ENCODE data around the gene FOXA3. TPM values are rescaled to one million over a fixed set of nuclear protein-coding genes. Genes with fewer than 3 reads are reported as not detected.

The FOXA3 gene
- total RNA-seq, 2 donors from 2014 or later, result 0.19 TPM; not detected in 1

GRCh38 chr19:45900738-45901431 lies 36.8 kb downstream of the FOXA3 start:
- Mint-ChIP-seq H3K27ac (no peak overlapping the region), H3K4me1 (ENCODE audit: low read depth in 2 of 2) (peaks cover 16 to 21% of the 10 kb centered on the region in 2 donors), H3K27me3 (no peaks in the 10 kb centered on the region), H3K4me3 (peak overlapping the region; percentile 34), H3K36me3 (peaks cover 10% of the 10 kb centered on the region), H3K9me3 (no peaks in the 10 kb centered on the region)
- DNase-seq (ENCODE audit: low spot score) (no peak), ATAC-seq (no peak)

- H3K27ac Mint-ChIP-seq, result peak overlapping the region; percentile 79 to 93
- H3K4me1 Mint-ChIP-seq (ENCODE audit: low read depth in 2 of 2), result peaks cover 16 to 21% of the 10 kb centered on the region in 2 donors
- H3K27me3 Mint-ChIP-seq, result no peaks in the 10 kb centered on the region
- peaks cover 10% of the 10 kb centered on the region for H3K36me3 Mint-ChIP-seq
- DNase-seq (ENCODE audit: low spot score), result peak; percentile 75
- peak in 1 of 2 donors; percentile 12 for ATAC-seq
- no peaks in the 10 kb centered on the region for H3K9me3 Mint-ChIP-seq
- H3K4me3 Mint-ChIP-seq, result peak overlapping the region; percentile 97
Observed at GRCh38 chr19:45901432-45901911, 37.3 kb downstream of the FOXA3 start.

- Mint-ChIP-seq H3K27me3 (no peaks in the 10 kb centered on the region), H3K4me3 (peak within 1 kb of the TSS; percentile 97), H3K4me1 (ENCODE audit: low read depth in 2 of 2) (peaks cover 16 to 21% of the 10 kb centered on the region in 2 donors), H3K27ac (peak within 1 kb of the TSS; percentile 79 to 93), H3K9me3 (no peaks in the 10 kb centered on the region), H3K36me3 (peaks cover 10% of the 10 kb centered on the region)
- DNase-seq (ENCODE audit: low spot score) (no peak), ATAC-seq (no peak)
Observed at GRCh38 chr19:45901912-45902650, 38.0 kb downstream of the FOXA3 start, which contains the start of gene MYPOP. TSS of gene MYPOP (minus strand) at chr19:45902613. CDS start at chr19:45901773, 840 bp downstream.

GRCh38 chr19:45902651-45903625 lies 38.8 kb downstream of the FOXA3 start:
- peaks cover 16 to 21% of the 10 kb centered on the region in 2 donors for H3K4me1 Mint-ChIP-seq (ENCODE audit: low read depth in 2 of 2)
- H3K36me3 Mint-ChIP-seq, result peaks cover 10% of the 10 kb centered on the region
- ATAC-seq, result peak; percentile 92 to 94
- H3K27ac Mint-ChIP-seq, result peak overlapping the region; percentile 79 to 93
- H3K9me3 Mint-ChIP-seq, result no peaks in the 10 kb centered on the region
- H3K4me3 Mint-ChIP-seq, result peak overlapping the region; percentile 97
- H3K27me3 Mint-ChIP-seq, result no peaks in the 10 kb centered on the region
- peak; percentile 99 for DNase-seq (ENCODE audit: low spot score)

GRCh38 chr19:45905011-45905410 lies 40.9 kb downstream of the FOXA3 start:
- Mint-ChIP-seq H3K9me3 (no peaks in the 10 kb centered on the region), H3K4me1 (ENCODE audit: low read depth in 2 of 2) (peaks cover 14 to 21% of the 10 kb centered on the region in 2 donors), H3K27me3 (peaks cover 4 to 6% of the 10 kb centered on the region in 2 donors), H3K4me3 (no peak overlapping the region), H3K27ac (no peak overlapping the region), H3K36me3 (peaks cover 4% of the 10 kb centered on the region)
- no peak for ATAC-seq
- no peak for DNase-seq (ENCODE audit: low spot score)

GRCh38 chr19:45906221-45906620 lies 42.1 kb downstream of the FOXA3 start:
- ATAC-seq (no peak), DNase-seq (ENCODE audit: low spot score) (no peak)
- Mint-ChIP-seq H3K4me3 (no peak overlapping the region), H3K27me3 (peaks cover 4 to 9% of the 10 kb centered on the region in 2 donors), H3K36me3 (no peaks in the 10 kb centered on the region), H3K27ac (no peak overlapping the region), H3K9me3 (no peaks in the 10 kb centered on the region), H3K4me1 (ENCODE audit: low read depth in 2 of 2) (peaks cover 8 to 12% of the 10 kb centered on the region in 2 donors)

GRCh38 chr19:45908956-45909355 lies 44.8 kb downstream of the FOXA3 start:
- peaks cover 16 to 20% of the 10 kb centered on the region in 2 donors for H3K27me3 Mint-ChIP-seq
- peak in 1 of 2 donors; percentile 66 for ATAC-seq
- H3K27ac Mint-ChIP-seq, result peak overlapping the region in 1 of 2 donors; percentile 3
- no peak for DNase-seq (ENCODE audit: low spot score)
- no peak overlapping the region for H3K4me3 Mint-ChIP-seq
- no peaks in the 10 kb centered on the region for H3K36me3 Mint-ChIP-seq
- H3K9me3 Mint-ChIP-seq, result no peaks in the 10 kb centered on the region
- H3K4me1 Mint-ChIP-seq (ENCODE audit: low read depth in 2 of 2), result peaks cover 0 to 7% of the 10 kb centered on the region in 2 donors

GRCh38 chr19:45911291-45911690 lies 47.2 kb downstream of the FOXA3 start:
- H3K27ac Mint-ChIP-seq, result no peak overlapping the region
- no peak overlapping the region for H3K4me3 Mint-ChIP-seq
- ATAC-seq (no peak), DNase-seq (ENCODE audit: low spot score) (no peak)
- peaks cover 17 to 20% of the 10 kb centered on the region in 2 donors for H3K27me3 Mint-ChIP-seq
- peaks cover 0 to 7% of the 10 kb centered on the region in 2 donors for H3K4me1 Mint-ChIP-seq (ENCODE audit: low read depth in 2 of 2)
- H3K36me3 Mint-ChIP-seq, result no peaks in the 10 kb centered on the region
- H3K9me3 Mint-ChIP-seq, result no peaks in the 10 kb centered on the region

GRCh38 chr19:45913874-45914830 lies 50.0 kb downstream of the FOXA3 start, which contains the start of gene NANOS2:
TSS of gene NANOS2 (minus strand) at chr19:45914778. CDS start at chr19:45914693, 85 bp downstream.
- no peaks in the 10 kb centered on the region for H3K4me1 Mint-ChIP-seq (ENCODE audit: low read depth in 2 of 2)
- H3K4me3 Mint-ChIP-seq, result no peak within 1 kb of the TSS
- H3K9me3 Mint-ChIP-seq, result no peaks in the 10 kb centered on the region
- DNase-seq (ENCODE audit: low spot score), result no peak
- no peaks in the 10 kb centered on the region for H3K36me3 Mint-ChIP-seq
- H3K27ac Mint-ChIP-seq, result no peak within 1 kb of the TSS
- peaks cover 20% of the 10 kb centered on the region in 2 donors for H3K27me3 Mint-ChIP-seq
- peak in 1 of 2 donors; percentile 37 for ATAC-seq

GRCh38 chr19:45917421-45918091 lies 53.4 kb downstream of the FOXA3 start:
- Mint-ChIP-seq H3K36me3 (no peaks in the 10 kb centered on the region), H3K4me1 (ENCODE audit: low read depth in 2 of 2) (peaks cover 8 to 14% of the 10 kb centered on the region in 2 donors), H3K27me3 (peaks cover 11 to 20% of the 10 kb centered on the region in 2 donors), H3K9me3 (no peaks in the 10 kb centered on the region), H3K4me3 (no peak overlapping the region), H3K27ac (no peak overlapping the region)
- peak; percentile 37 to 67 for ATAC-seq
- no peak for DNase-seq (ENCODE audit: low spot score)

- Mint-ChIP-seq H3K4me3 (no peak overlapping the region), H3K27me3 (peaks cover under 1 to 12% of the 10 kb centered on the region in 2 donors), H3K27ac (no peak overlapping the region), H3K4me1 (ENCODE audit: low read depth in 2 of 2) (peaks cover 8 to 14% of the 10 kb centered on the region in 2 donors), H3K9me3 (no peaks in the 10 kb centered on the region), H3K36me3 (no peaks in the 10 kb centered on the region)
- ATAC-seq (peak in 1 of 2 donors; percentile 46), DNase-seq (ENCODE audit: low spot score) (no peak)
Observed at GRCh38 chr19:45918721-45919120, 54.6 kb downstream of the FOXA3 start.

GRCh38 chr19:45919678-45920077 lies 55.6 kb downstream of the FOXA3 start:
- ATAC-seq (no peak), DNase-seq (ENCODE audit: low spot score) (no peak)
- Mint-ChIP-seq H3K27ac (no peak overlapping the region), H3K36me3 (no peaks in the 10 kb centered on the region), H3K4me1 (ENCODE audit: low read depth in 2 of 2) (peaks cover 8 to 14% of the 10 kb centered on the region in 2 donors), H3K4me3 (peak overlapping the region; percentile 36), H3K9me3 (no peaks in the 10 kb centered on the region), H3K27me3 (peaks cover 0 to 12% of the 10 kb centered on the region in 2 donors)

Measured in natural killer cell treated with Interleukin-12 subunit alpha and Interleukin-12 subunit beta and Interleukin-15 and Interleukin-18, amount 100 ng/mL, for 72 hours (primary cell).